Colon (tissue), 2 donors: ENCODE data around the gene C10orf90.
"Not testable (repeated sequence)": the region's sequence is repeated elsewhere in the genome, so short reads cannot be mapped to it uniquely, and the experiment has no call there.

Experiments
- FAIRE-seq: peaks from 2 replicates; lab custom pipeline; 2012; peaks lifted over from hg19 to GRCh38; lab: Jason Lieb, UNC
- donor health status: control.
- donor health status: control.

C10orf90 gene

DNA sequence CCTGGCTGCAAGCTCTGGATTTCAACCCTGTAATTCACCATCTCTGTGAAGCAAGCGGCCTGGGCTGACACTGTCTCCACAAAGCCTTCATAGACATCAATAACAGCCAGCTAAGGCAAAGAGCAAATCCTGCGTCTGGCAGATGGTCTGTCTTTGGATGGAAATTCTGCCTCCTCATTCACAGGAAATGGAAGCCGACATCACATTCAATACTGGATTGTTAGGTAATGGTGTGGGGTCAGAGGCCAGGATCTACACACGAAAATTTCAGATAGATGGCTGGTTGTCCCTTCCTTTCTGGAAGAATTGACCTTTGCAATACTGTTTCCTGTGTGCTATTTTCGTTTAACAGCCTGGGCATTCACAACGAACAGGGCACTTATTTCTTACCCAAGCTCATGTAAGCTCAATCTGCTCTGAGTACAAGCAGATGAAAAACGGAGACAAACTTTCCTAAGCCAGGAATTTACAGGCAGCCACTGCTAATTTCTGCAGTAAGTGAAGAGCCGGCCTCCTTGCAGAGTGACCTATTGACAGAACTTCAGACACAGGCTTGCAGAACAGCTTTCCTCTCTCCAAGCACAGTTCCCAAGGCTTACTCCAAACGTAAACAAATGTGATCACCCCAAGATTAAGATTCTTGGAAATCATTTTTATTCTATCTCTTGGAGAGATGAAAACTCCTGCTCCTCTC lies 279.2 kb downstream of the C10orf90 start:
- no peak for FAIRE-seq

DNA sequence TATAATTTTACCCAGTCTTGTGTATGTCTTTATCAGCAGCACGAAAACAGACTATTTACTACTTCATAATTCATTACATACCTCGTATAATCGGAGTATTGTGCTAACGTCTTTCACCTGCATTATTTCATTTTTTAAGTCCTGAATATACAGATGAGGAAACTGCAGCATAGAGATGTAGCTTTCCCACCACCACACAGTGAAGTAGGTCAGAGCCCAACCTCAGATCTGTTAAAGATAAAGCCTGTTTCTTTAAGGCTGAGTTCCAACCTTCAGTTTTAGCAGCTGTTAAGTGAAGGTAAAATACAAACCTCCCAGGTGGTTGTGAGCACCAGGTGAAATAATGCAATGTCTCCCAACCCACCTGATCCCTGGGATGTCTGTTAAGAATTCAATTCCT lies 280.2 kb downstream of the C10orf90 start:
- no peak for FAIRE-seq

DNA sequence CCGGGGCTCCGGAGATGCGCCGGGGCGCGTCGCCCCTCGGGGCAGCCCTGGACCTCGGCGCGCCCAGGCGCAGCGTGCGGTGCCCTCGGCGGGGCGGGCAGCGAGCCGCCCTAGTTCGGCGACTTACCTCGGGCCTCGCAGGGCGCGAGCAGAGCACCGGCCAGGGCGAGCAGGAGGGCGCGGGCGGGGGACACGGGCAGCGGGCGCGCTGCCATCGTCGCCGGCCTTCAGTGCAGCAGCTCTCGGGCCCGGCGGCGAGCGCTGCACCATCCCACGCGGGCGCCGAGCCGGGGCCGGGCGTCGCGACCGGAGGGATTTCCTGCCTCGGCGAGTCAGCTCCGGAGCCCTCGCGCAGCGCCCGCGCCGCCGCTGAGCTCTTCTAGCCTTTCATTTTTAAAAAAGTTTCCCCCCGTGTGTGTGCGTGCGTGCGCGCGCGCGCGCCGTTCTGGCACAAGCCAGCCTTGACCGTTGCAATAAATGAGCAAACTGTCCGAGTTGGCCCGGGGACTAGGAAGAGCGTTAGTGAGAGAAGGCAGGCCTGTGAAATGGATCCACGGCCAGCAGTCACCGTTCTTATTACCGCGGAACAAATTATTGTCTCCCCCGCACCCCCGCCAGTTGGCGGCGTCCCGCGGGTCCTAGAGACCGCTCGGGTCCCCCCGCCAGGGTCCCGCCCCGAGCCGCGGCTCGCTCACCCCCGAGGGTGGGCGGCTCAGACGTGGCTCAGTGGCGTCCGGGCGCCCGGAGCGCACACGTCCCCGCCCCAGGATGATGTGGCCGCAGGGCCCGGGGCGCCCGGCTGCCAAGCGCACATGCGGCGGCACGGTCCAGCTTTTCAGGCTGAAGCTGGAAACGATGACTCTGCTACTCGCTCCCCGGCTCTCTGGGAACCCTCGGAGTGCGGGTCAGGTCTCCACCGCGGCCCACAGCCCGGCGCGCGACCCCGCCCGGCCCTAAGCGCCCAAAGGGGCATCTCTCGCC lies 282.3 kb downstream of the C10orf90 start, which contains the start of gene ADAM12:
Gene ADAM12, minus strand, starts transcription at position 547 of the 981 bp plus-strand sequence. Its CDS starts 332 bp downstream, at position 215.
- no peak for FAIRE-seq

DNA sequence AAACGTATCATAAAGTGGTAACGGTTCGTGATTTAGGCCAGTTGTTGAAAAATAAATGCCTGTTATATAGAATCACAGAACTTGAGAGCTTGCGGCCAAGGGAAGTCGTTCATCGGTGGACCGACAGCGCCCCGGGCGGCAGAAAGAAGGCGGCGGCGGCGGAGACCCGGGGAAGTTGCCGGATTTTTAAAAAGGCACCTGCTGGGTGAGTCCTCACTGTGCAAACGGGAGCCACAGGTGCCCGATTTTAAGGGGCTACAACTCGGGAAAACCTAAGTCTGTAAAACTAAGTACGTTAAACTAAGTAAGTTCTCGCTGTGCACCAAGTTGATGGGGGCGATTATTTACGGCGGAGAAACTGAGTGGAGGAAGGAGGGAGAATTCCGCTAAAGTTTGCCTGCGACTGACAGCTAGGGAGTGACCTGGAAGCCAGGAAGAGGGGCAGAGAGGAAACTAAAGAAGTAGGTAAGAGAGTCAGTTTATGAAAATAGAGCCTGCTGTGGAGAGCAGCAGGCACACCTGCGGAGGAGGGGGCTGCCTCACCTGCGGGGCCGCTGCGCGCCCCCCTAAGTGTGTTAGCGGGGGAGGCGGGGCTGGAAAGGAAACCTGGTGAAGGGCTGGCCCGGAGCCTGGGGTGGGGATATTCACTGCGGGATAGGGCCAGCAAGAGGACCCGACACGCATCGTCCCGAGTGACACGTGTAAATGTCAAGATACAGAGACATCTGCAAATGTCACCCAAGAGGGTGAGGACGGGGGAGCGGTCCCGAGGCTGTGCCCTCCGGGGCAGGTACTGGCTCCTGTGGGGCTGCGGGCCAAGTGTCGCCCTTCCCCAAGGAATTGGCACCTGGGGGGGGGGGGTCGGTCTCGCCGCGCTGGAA lies 283.2 kb downstream of the C10orf90 start:
- FAIRE-seq: no peak

DNA sequence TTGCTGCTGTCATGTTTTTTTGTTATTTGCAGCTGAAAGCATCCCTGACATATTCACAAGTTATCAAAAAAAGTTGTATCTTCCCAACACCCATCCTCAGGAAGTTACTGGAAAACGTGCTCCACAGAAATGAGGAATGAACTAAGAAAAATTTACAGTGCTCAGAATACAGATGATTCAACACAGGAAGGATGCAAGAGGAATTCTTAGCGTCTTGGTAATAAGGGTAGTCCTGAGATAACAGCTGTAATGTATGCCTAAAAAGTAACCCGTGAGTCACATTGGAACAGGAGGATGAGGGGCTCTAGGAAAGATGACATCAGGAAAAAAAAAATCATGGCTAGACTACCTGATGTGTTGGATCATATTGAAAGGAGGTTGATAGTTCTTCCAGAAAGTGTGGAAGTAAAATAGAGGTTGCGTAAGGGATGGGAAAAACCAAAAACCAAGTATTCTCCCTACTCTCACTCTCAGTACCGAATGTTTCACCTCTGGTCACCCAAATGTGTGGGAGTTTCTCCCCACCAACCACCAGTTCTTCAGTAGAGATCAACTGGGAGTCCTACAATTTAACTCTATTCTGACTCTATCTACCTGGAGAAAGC lies 286.1 kb downstream of the C10orf90 start:
- no peak for FAIRE-seq

DNA sequence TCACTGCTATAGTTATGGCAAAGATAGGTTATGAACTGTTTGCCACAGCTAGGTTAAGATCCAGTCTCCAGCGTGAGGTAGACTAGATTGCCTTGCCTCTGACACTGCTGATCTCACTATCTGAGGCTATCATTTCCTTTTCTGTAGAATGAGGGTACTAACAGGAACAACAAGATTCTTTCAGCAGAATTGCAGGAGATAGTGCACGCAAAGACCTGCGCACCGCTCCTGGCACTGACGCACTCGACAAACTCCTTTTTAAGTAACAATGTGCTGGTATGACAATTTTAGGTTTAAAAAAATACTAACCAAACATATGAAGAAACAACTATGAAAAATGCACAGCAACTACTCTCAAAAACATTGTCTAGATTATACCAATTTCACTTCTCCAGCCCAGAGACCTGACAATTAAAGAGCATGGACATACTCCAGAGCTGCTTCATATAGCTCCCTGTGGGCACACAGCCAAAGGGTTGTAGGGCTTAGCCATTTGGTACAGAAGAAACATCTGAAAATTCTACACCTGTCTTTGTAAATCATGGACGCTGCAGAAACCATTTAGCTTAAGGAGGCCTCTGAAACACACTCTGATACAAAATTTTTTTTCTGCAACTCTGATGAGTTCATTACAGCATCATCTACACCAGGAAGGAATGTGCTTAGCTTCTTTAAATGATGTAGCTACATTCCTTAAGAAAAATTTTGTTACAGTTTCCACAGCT lies 290.0 kb downstream of the C10orf90 start:
- FAIRE-seq: no peak

DNA sequence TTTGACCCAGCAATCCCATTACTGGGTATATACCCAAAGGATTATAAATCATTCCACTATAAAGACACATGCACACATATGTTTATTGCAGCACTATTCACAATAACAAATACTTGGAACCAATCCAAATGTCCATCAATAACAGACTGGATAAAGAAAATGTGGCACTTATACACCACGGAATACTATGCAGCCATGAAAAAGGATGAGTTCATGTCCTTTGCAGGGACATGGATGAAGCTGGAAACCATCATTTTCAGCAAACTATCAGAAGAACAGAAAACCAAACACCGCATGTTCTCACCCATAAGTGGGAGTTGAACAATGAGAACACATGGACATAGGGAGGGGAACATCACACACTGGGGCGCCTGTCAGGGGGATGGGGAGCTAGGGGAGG lies 291.3 kb downstream of the C10orf90 start:
- FAIRE-seq: not testable (repeated sequence)

DNA sequence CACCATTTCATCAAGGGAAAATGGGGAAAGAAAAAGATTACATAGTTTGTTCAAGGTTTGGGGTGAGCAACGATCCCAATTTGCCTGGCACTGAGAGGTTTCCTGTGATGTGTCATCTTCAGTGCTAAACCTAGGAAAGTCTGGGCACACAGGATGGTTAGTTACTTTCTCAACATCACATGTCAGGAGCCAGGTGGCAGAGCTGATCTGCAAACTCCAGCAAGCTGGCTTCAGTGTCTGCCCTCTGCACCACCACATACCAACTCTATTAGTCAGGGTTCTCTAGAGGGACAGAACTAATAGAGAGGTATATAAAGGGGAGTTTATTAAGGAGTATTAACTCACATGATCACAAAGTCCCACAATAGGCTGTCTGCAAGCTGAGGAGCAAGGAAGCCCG lies 293.5 kb downstream of the C10orf90 start:
- no peak for FAIRE-seq

DNA sequence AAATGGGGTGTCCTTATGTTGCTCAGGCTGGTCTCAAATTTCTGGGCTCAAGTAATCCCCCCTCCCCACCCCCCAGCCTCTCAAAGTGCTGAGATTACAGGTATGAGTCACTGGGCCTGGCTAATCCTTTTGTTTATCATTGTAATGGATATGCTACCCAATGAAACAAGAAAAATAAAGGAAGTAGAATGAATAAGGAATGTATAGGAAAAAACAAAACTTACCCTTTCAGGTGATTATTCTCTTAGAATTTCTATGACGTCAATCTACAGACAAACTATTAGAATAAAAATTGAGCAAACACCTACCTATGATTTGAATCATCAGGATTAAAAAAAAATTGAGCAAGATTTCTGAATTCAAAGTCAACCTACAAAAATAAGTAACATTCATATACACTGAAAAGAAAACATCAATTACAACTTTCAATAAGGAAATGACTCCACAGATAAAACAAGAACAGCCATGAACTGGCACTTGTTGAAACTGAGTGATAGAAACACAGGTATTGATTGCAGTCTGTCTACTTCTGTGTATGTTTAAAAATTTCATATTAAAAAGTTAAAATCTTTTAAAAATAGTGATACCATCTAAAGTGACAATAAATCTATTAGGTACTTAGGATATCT lies 294.5 kb downstream of the C10orf90 start:
- FAIRE-seq: peak; percentile 69

DNA sequence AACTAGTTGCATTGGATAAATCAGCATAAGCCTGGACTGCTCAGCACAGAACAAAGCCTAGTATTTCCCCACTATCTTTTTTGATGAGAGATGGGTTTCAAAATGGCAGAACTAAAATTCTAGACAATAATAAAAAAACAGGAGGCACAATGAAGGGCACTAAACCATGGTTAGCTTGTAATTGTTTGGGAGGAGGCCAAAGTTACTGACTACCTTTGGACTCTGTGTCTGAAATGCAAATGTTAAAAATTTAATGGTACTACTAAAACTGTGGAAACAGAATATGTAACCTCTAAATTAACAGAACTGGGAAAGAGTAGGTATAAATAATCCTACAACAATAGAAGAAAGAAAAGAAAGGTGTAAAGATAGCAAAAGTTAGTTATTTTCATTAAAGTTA lies 295.2 kb downstream of the C10orf90 start:
- peak; percentile 70 for FAIRE-seq
